Measurements from ENCODE around the gene IL36B.

IL36B gene

DNA sequence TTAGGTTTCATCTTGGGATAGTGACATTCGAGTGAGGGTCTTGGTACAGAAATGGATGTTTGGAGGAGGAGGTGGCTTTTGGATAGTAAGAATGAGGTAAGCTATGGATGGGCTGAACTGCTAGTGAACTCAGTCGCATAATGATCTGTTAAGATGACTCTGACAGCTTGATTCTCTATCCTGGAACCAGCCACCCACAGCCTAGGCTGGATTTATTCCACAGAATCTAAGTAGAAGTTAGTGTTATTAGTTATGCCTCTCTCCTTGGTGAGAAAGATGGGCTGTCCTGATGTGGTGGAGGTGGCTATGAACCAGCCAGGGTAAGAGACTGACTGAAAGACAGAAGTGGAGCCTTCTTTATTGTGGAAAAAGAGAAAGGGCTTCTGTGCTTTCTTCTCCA lies 25.0 kb downstream of the IL36B start:
- Histone ChIP-seq H3K4me3 (IDR thresholded peaks at IDR 0.05; ENCODE audit: insufficient read depth, low read depth, low read length) (no peak overlapping the region), H3K4me1 (ENCODE audit: low read depth, poor library complexity, severe bottlenecking) (no peaks in the 10 kb centered on the region), H3K79me2 (ENCODE audit: insufficient read depth, low read depth) (no peaks in the 10 kb centered on the region), H4K20me1 (ENCODE audit: insufficient read depth) (no peaks in the 10 kb centered on the region), H3K4me2 (no peak overlapping the region), H2AFZ (ENCODE audit: low read depth) (no peak overlapping the region), H3K36me3 (ENCODE audit: insufficient read depth) (no peaks in the 10 kb centered on the region), H3K27me3 (ENCODE audit: insufficient read depth, low read depth) (no peaks in the 10 kb centered on the region), H3K9ac (no peak overlapping the region), H3K27ac (no peak overlapping the region)
- TF ChIP-seq, protein P1, sequence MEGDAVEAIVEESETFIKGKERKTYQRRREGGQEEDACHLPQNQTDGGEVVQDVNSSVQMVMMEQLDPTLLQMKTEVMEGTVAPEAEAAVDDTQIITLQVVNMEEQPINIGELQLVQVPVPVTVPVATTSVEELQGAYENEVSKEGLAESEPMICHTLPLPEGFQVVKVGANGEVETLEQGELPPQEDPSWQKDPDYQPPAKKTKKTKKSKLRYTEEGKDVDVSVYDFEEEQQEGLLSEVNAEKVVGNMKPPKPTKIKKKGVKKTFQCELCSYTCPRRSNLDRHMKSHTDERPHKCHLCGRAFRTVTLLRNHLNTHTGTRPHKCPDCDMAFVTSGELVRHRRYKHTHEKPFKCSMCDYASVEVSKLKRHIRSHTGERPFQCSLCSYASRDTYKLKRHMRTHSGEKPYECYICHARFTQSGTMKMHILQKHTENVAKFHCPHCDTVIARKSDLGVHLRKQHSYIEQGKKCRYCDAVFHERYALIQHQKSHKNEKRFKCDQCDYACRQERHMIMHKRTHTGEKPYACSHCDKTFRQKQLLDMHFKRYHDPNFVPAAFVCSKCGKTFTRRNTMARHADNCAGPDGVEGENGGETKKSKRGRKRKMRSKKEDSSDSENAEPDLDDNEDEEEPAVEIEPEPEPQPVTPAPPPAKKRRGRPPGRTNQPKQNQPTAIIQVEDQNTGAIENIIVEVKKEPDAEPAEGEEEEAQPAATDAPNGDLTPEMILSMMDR (conservative IDR thresholded peaks at IDR 0.05; ENCODE audit: low read depth, low read length): no peak

- no peak overlapping the region for H2AFZ ChIP-seq (ENCODE audit: low read depth)
- H3K4me2 ChIP-seq: no peak overlapping the region
- H3K27me3 ChIP-seq (ENCODE audit: insufficient read depth, low read depth): no peaks in the 10 kb centered on the region
- no peaks in the 10 kb centered on the region for H3K4me1 ChIP-seq (ENCODE audit: low read depth, poor library complexity, severe bottlenecking)
- TF ChIP-seq, protein P1 (conservative IDR thresholded peaks at IDR 0.05; ENCODE audit: low read depth, low read length): no peak
- no peak overlapping the region for H3K27ac ChIP-seq
- no peak overlapping the region for H3K9ac ChIP-seq
- H4K20me1 ChIP-seq (ENCODE audit: insufficient read depth): no peaks in the 10 kb centered on the region
- no peak overlapping the region for H3K4me3 ChIP-seq (IDR thresholded peaks at IDR 0.05; ENCODE audit: insufficient read depth, low read depth, low read length)
- no peaks in the 10 kb centered on the region for H3K36me3 ChIP-seq (ENCODE audit: insufficient read depth)
- H3K79me2 ChIP-seq (ENCODE audit: insufficient read depth, low read depth): no peaks in the 10 kb centered on the region
Observed at GRCh38 chr2:113025737-113026136, 26.9 kb downstream of the IL36B start.

- Histone ChIP-seq H3K27me3 (ENCODE audit: insufficient read depth, low read depth) (no peaks in the 10 kb centered on the region), H3K79me2 (ENCODE audit: insufficient read depth, low read depth) (no peaks in the 10 kb centered on the region), H3K4me3 (IDR thresholded peaks at IDR 0.05; ENCODE audit: insufficient read depth, low read depth, low read length) (no peak overlapping the region), H3K9ac (no peak overlapping the region), H4K20me1 (ENCODE audit: insufficient read depth) (no peaks in the 10 kb centered on the region), H2AFZ (ENCODE audit: low read depth) (no peak overlapping the region), H3K36me3 (ENCODE audit: insufficient read depth) (no peaks in the 10 kb centered on the region), H3K27ac (no peak overlapping the region), H3K4me1 (ENCODE audit: low read depth, poor library complexity, severe bottlenecking) (no peaks in the 10 kb centered on the region), H3K4me2 (no peak overlapping the region)
- TF ChIP-seq, protein P1 (conservative IDR thresholded peaks at IDR 0.05; ENCODE audit: low read depth, low read length): no peak
Observed at GRCh38 chr2:113024764-113025163, 27.9 kb downstream of the IL36B start.

- H3K79me2 ChIP-seq (ENCODE audit: insufficient read depth, low read depth): no peaks in the 10 kb centered on the region
- no peak overlapping the region for H3K9ac ChIP-seq
- TF ChIP-seq, protein P1 (conservative IDR thresholded peaks at IDR 0.05; ENCODE audit: low read depth, low read length): no peak
- H3K4me1 ChIP-seq (ENCODE audit: low read depth, poor library complexity, severe bottlenecking): no peaks in the 10 kb centered on the region
- no peak overlapping the region for H3K4me3 ChIP-seq (IDR thresholded peaks at IDR 0.05; ENCODE audit: insufficient read depth, low read depth, low read length)
- no peak overlapping the region for H2AFZ ChIP-seq (ENCODE audit: low read depth)
- H3K27ac ChIP-seq: no peak overlapping the region
- no peaks in the 10 kb centered on the region for H4K20me1 ChIP-seq (ENCODE audit: insufficient read depth)
- H3K4me2 ChIP-seq: no peak overlapping the region
- no peaks in the 10 kb centered on the region for H3K36me3 ChIP-seq (ENCODE audit: insufficient read depth)
- H3K27me3 ChIP-seq (ENCODE audit: insufficient read depth, low read depth): no peaks in the 10 kb centered on the region
Observed at GRCh38 chr2:113021312-113021711, 31.4 kb downstream of the IL36B start.
